Measurements from ENCODE around the gene PAK6. TPM values are rescaled to one million over a fixed set of nuclear protein-coding genes. Genes with fewer than 3 reads are reported as not detected.

Gene PAK6
- polyA plus RNA-seq, 1 experiment = not detected

GRCh38 chr15:40285554-40286011 lies 46.7 kb downstream of the PAK6 start:
- Histone ChIP-seq H3K4me3 (ENCODE audit: low read depth, low read length) (no peak overlapping the region), H3K36me3 (ENCODE audit: control insufficient read depth, insufficient read depth, low read length) (no peaks in the 10 kb centered on the region), H3K27me3 (ENCODE audit: control insufficient read depth, insufficient read depth, low read length) (peaks cover 24% of the 10 kb centered on the region)
- ChIA-PET POLR2A (no interaction called here), CTCF (interaction anchor here (0.6 to 2.8 kb wide), 11 partner anchors 10 to 183 kb away, joined by 3 to 13 read pairs (median 4); no protein-coding TSS in a partner anchor)
- TF ChIP-seq, protein P1, sequence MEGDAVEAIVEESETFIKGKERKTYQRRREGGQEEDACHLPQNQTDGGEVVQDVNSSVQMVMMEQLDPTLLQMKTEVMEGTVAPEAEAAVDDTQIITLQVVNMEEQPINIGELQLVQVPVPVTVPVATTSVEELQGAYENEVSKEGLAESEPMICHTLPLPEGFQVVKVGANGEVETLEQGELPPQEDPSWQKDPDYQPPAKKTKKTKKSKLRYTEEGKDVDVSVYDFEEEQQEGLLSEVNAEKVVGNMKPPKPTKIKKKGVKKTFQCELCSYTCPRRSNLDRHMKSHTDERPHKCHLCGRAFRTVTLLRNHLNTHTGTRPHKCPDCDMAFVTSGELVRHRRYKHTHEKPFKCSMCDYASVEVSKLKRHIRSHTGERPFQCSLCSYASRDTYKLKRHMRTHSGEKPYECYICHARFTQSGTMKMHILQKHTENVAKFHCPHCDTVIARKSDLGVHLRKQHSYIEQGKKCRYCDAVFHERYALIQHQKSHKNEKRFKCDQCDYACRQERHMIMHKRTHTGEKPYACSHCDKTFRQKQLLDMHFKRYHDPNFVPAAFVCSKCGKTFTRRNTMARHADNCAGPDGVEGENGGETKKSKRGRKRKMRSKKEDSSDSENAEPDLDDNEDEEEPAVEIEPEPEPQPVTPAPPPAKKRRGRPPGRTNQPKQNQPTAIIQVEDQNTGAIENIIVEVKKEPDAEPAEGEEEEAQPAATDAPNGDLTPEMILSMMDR (IDR thresholded peaks at IDR 0.05; ENCODE audit: insufficient read depth, low read depth, low read length) = no peak
- DNase-seq (ENCODE audit: low read depth) = no peak

GRCh38 chr15:40286061-40286532 lies 47.2 kb downstream of the PAK6 start:
- no peak for DNase-seq (ENCODE audit: low read depth)
- Histone ChIP-seq H3K4me3 (ENCODE audit: low read depth, low read length) (no peak overlapping the region), H3K27me3 (ENCODE audit: control insufficient read depth, insufficient read depth, low read length) (peaks cover 23% of the 10 kb centered on the region), H3K36me3 (ENCODE audit: control insufficient read depth, insufficient read depth, low read length) (no peaks in the 10 kb centered on the region)
- TF ChIP-seq, protein P1 (IDR thresholded peaks at IDR 0.05; ENCODE audit: insufficient read depth, low read depth, low read length) = no peak
- ChIA-PET CTCF (interaction anchor here (1.1 to 2.8 kb wide), 8 partner anchors 11 to 221 kb away, joined by 3 to 13 read pairs (median 7); no protein-coding TSS in a partner anchor), POLR2A (no interaction called here)

DNA sequence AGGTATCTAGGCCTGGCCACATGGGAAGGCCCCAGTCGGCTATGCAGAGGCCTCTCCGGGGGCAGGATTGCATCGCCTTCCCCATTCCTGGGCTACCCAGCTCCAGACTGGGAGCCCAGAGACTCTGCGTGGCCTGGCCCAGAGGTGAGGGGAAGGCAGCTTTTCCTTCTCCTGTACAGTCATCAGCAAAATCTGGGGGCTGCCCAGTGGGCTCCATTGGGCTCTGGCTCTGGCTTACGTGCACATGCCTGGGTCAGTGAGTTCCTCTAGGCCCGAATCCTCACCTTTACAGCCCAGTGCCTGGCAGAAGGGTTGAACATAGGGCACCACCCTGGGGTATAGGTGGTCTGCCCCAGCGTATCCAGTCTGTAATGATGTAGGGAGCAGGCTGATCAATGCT lies 47.9 kb downstream of the PAK6 start:
- Histone ChIP-seq H3K36me3 (ENCODE audit: control insufficient read depth, insufficient read depth, low read length) (no peaks in the 10 kb centered on the region), H3K4me3 (ENCODE audit: low read depth, low read length) (no peak overlapping the region), H3K27me3 (ENCODE audit: control insufficient read depth, insufficient read depth, low read length) (peaks cover 22% of the 10 kb centered on the region)
- no peak for DNase-seq (ENCODE audit: low read depth)
- TF ChIP-seq, protein P1 (IDR thresholded peaks at IDR 0.05; ENCODE audit: insufficient read depth, low read depth, low read length) = no peak
- POLR2A ChIA-PET = no interaction called here
- CTCF ChIA-PET = interaction anchor here (0.6 to 7.2 kb wide), 8 partner anchors 8 to 220 kb away, joined by 3 to 67 read pairs (median 4); no protein-coding TSS in a partner anchor

GRCh38 chr15:40287505-40287904 lies 48.6 kb downstream of the PAK6 start:
- POLR2A ChIA-PET = no interaction called here
- CTCF ChIA-PET = interaction anchor here (0.6 to 7.2 kb wide), 9 partner anchors 8 to 219 kb away, joined by 3 to 67 read pairs (median 3); no protein-coding TSS in a partner anchor
- TF ChIP-seq, protein P1 (IDR thresholded peaks at IDR 0.05; ENCODE audit: insufficient read depth, low read depth, low read length) = no peak
- H3K36me3 ChIP-seq (ENCODE audit: control insufficient read depth, insufficient read depth, low read length) = no peaks in the 10 kb centered on the region
- H3K4me3 ChIP-seq (ENCODE audit: low read depth, low read length) = no peak overlapping the region
- H3K27me3 ChIP-seq (ENCODE audit: control insufficient read depth, insufficient read depth, low read length) = peaks cover 23% of the 10 kb centered on the region
- DNase-seq (ENCODE audit: low read depth) = no peak

DNA sequence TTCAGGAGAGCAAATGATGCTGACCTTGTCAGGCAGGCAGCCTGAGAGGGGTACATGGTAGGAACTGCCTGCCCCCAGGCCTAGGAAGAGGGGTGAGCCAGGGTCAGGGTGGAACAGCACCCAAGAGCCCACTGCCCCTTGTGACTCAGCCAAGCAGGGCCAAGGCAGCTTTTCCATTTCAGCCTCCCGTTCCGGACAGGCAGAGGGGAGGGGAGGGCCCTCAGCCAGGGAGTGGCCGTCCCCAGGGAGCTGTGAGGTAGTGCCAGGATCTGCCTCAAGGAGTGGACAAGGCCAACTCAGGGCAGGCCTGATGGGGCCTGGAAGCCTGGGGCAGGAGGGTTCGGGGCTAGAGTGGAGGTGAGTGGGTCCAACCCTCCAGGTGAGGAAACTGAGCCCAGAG lies 49.1 kb downstream of the PAK6 start:
- Histone ChIP-seq H3K36me3 (ENCODE audit: control insufficient read depth, insufficient read depth, low read length) (no peaks in the 10 kb centered on the region), H3K4me3 (ENCODE audit: low read depth, low read length) (no peak overlapping the region), H3K27me3 (ENCODE audit: control insufficient read depth, insufficient read depth, low read length) (peaks cover 22% of the 10 kb centered on the region)
- ChIA-PET CTCF (interaction anchor here (1.0 to 7.2 kb wide), 7 partner anchors 9 to 51 kb away, joined by 3 to 67 read pairs (median 4); no protein-coding TSS in a partner anchor), POLR2A (no interaction called here)
- DNase-seq (ENCODE audit: low read depth) = no peak
- TF ChIP-seq, protein P1 (IDR thresholded peaks at IDR 0.05; ENCODE audit: insufficient read depth, low read depth, low read length) = no peak

Measured in BJ (cell line).